Measurements from ENCODE around the gene PGM5. TPM values are rescaled to one million over a fixed set of nuclear protein-coding genes. Genes with fewer than 3 reads are reported as not detected.

Gene PGM5
- total RNA-seq, 4 donors from 2014 or later = 153 to 289 (median 274) TPM

- Histone ChIP-seq H3K36me3 (no peaks in the 10 kb centered on the region), H3K9me3 (no peaks in the 10 kb centered on the region), H3K27me3 (no peaks in the 10 kb centered on the region), H3K4me3 (no peak overlapping the region), H3K4me1 (peaks cover 0 to 10% of the 10 kb centered on the region in 2 donors), H3K27ac (peak overlapping the region; percentile 71 to 81)
- DNase-seq = no peak
- TF ChIP-seq POLR2A (IDR thresholded peaks at IDR 0.05) = no peak
- TF ChIP-seq, protein P1, sequence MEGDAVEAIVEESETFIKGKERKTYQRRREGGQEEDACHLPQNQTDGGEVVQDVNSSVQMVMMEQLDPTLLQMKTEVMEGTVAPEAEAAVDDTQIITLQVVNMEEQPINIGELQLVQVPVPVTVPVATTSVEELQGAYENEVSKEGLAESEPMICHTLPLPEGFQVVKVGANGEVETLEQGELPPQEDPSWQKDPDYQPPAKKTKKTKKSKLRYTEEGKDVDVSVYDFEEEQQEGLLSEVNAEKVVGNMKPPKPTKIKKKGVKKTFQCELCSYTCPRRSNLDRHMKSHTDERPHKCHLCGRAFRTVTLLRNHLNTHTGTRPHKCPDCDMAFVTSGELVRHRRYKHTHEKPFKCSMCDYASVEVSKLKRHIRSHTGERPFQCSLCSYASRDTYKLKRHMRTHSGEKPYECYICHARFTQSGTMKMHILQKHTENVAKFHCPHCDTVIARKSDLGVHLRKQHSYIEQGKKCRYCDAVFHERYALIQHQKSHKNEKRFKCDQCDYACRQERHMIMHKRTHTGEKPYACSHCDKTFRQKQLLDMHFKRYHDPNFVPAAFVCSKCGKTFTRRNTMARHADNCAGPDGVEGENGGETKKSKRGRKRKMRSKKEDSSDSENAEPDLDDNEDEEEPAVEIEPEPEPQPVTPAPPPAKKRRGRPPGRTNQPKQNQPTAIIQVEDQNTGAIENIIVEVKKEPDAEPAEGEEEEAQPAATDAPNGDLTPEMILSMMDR (IDR thresholded peaks at IDR 0.05) = no peak
- intact Hi-C loops (cut with DNase I; ENCODE audit: low total_unique reads) = no loop called here
Observed at GRCh38 chr9:68473790-68474189, 117.4 kb downstream of the PGM5 start.

DNA sequence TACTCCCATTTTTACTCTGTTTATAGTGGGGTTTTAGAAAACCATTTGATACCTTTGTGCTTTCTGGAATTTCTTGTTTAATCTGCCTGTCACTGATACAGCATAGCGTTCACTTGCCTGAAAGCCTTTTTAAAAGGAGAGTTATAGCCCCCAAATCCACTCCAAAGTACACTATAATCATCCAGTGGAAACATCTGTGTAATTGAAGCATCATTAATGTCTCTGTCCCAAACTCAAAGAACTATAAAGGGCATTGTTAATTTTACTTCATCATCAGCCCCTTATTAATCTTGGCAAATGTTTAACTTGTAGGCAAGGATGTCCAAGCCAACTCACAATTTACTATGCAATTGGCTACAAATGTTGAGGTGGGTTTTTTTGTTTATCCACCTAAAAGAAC is 120.0 kb downstream of the PGM5 start:
- no peak overlapping the region for H3K4me3 ChIP-seq
- no peak for DNase-seq
- no peaks in the 10 kb centered on the region for H3K36me3 ChIP-seq
- H3K27me3 ChIP-seq = no peaks in the 10 kb centered on the region
- H3K4me1 ChIP-seq = peaks cover 0 to 10% of the 10 kb centered on the region in 2 donors
- intact Hi-C loops (cut with DNase I; ENCODE audit: low total_unique reads) = no loop called here
- H3K27ac ChIP-seq = peak overlapping the region; percentile 49 to 81
- TF ChIP-seq POLR2A (IDR thresholded peaks at IDR 0.05) = no peak
- TF ChIP-seq, protein P1 (IDR thresholded peaks at IDR 0.05) = no peak
- H3K9me3 ChIP-seq = no peaks in the 10 kb centered on the region

DNA sequence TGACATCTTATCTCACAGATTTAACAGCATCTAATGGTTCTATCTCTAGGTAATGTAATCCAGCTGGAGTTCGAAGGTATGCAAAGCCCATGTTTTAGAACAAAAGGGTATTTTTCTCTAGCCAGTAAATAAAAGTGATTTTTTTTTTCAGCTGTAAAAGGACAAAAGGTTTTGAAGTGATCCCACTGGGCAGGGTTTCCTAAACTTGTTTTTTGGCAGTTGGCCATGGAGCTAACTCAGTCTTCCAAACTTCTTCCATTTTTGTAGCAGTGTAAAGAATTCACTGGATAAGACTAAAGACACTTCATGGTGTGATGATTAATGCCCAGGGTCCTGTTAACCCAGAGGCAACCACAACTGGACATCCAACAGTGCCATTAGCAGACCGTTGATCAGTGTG is 120.4 kb downstream of the PGM5 start:
- Histone ChIP-seq H3K27me3 (no peaks in the 10 kb centered on the region), H3K27ac (peak overlapping the region; percentile 49 to 81), H3K4me3 (no peak overlapping the region), H3K4me1 (peaks cover 0 to 6% of the 10 kb centered on the region in 2 donors), H3K9me3 (no peaks in the 10 kb centered on the region), H3K36me3 (no peaks in the 10 kb centered on the region)
- intact Hi-C loops (cut with DNase I; ENCODE audit: low total_unique reads) = no loop called here
- no peak for TF ChIP-seq POLR2A (IDR thresholded peaks at IDR 0.05)
- TF ChIP-seq, protein P1 (IDR thresholded peaks at IDR 0.05) = no peak
- peak in 1 of 2 donors; percentile 70 for DNase-seq

- no peak overlapping the region for H3K4me3 ChIP-seq
- H3K4me1 ChIP-seq = no peaks in the 10 kb centered on the region
- H3K36me3 ChIP-seq = no peaks in the 10 kb centered on the region
- TF ChIP-seq, protein P1 (IDR thresholded peaks at IDR 0.05) = no peak
- no peak for TF ChIP-seq POLR2A (IDR thresholded peaks at IDR 0.05)
- H3K27ac ChIP-seq = peak overlapping the region; percentile 61 to 78
- DNase-seq = no peak
- intact Hi-C loops (cut with DNase I; ENCODE audit: low total_unique reads) = no loop called here
- no peaks in the 10 kb centered on the region for H3K27me3 ChIP-seq
- H3K9me3 ChIP-seq = no peaks in the 10 kb centered on the region
Observed at GRCh38 chr9:68480807-68481206, 124.4 kb downstream of the PGM5 start.

DNA sequence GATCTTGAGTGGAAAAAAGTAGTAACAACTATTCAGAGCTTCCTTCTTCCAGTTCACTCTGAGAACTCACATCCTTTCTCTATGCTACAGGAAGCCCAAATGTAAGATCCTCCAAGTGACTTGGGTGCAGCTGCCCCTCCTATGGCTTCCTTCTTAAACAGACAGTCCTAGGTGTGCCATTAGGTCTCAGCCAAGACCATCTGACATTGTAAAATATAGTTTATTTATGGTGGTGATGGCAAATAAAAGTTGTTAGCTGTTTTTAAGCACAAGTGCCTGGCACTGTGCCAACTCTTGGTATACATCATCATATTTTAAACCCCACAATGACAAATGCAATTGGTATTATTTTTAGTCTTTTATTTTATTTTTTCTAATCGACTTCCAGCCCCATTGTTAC is 126.1 kb downstream of the PGM5 start:
- Histone ChIP-seq H3K9me3 (peaks cover 0 to 2% of the 10 kb centered on the region in 2 donors), H3K27ac (peak overlapping the region; percentile 61 to 78), H3K4me3 (no peak overlapping the region), H3K36me3 (no peaks in the 10 kb centered on the region), H3K27me3 (no peaks in the 10 kb centered on the region), H3K4me1 (no peaks in the 10 kb centered on the region)
- DNase-seq = no peak
- intact Hi-C loops (cut with DNase I; ENCODE audit: low total_unique reads) = no loop called here
- TF ChIP-seq, protein P1 (IDR thresholded peaks at IDR 0.05) = no peak
- no peak for TF ChIP-seq POLR2A (IDR thresholded peaks at IDR 0.05)

Measured in uterus (tissue), 4 donors.